IMR-90 (cell line): ENCODE data around the gene BMP2K. TPM values are rescaled to one million over a fixed set of nuclear protein-coding genes. Genes with fewer than 3 reads are reported as not detected.

Experiments used
- ATAC-seq: fragments of 200-7000 bp; cut with Tn5 transposase; 2 replicates; pipeline ENCODE4 v1.9.1; 2020; ENCODE audit warnings: low read depth, mild to moderate bottlenecking, moderate library complexity
- BruUV-seq: library from RNA; stranded (reverse); fragments of 400-500 nt; replicated peaks from 2 replicates; lab custom pipeline; 2021; lab: Mats Ljungman, UMichigan
- CTCF ChIA-PET: fragments of 300-600 bp; formaldehyde crosslinking; extraction: SDS; loops from one replicate; lab custom pipeline; 2021; ENCODE audit warnings: antibody characterized with exemption; lab: Yijun Ruan, JAX
- POLR2A ChIA-PET: fragments of 300-600 bp; sonication (Branson Sonifier 250); formaldehyde crosslinking; loops from one replicate; lab custom pipeline; 2022; ENCODE audit warnings: antibody characterized with exemption; ENCODE audit not compliant: unreplicated experiment; lab: Charles Lee
- DNase-seq: peaks from one replicate; pipeline ENCODE4 v3.0.0; 2013
- H2AFZ ChIP-seq: replicated peaks from 2 replicates; pipeline ENCODE3; 2013; ENCODE audit warnings: low read length, mild to moderate bottlenecking; ENCODE audit not compliant: poor library complexity
- H2AK5ac ChIP-seq: 2 replicates; pipeline ENCODE4 v1.6.1; 2013; ENCODE audit warnings: low read depth, low read length, inconsistent platforms
- H2AK9ac ChIP-seq: replicated peaks from 2 replicates; pipeline ENCODE3; 2013; ENCODE audit warnings: mild to moderate bottlenecking, low read depth, low read length, moderate library complexity; ENCODE audit not compliant: poor library complexity
- H2BK120ac ChIP-seq: 2 replicates; pipeline ENCODE4 v1.6.1; 2013; ENCODE audit warnings: low read depth, low read length, inconsistent platforms
- H2BK15ac ChIP-seq: 3 replicates; pipeline ENCODE4 v1.6.1; 2013; ENCODE audit warnings: low read depth, low read length, inconsistent platforms
- H2BK20ac ChIP-seq: 2 replicates; pipeline ENCODE4 v1.6.1; 2013; ENCODE audit warnings: low read depth, mild to moderate bottlenecking, inconsistent platforms, low read length, moderate library complexity
- H2BK5ac ChIP-seq: 2 replicates; pipeline ENCODE4 v1.6.1; 2013; ENCODE audit warnings: mild to moderate bottlenecking, low read depth, low read length, inconsistent platforms; ENCODE audit not compliant: poor library complexity, severe bottlenecking
- H3K14ac ChIP-seq: replicated peaks from 2 replicates; pipeline ENCODE4 v1.6.1; 2013; ENCODE audit warnings: low read depth, low read length, inconsistent platforms
- H3K18ac ChIP-seq: 2 replicates; pipeline ENCODE4 v1.6.1; 2013; ENCODE audit warnings: low read depth, low read length, control low read depth
- H3K23ac ChIP-seq: 2 replicates; pipeline ENCODE4 v1.6.1; 2013; ENCODE audit warnings: low read depth, low read length, inconsistent platforms
- H3K27ac ChIP-seq: 2 replicates; pipeline ENCODE4 v1.5.1; 2013; ENCODE audit warnings: mild to moderate bottlenecking, control low read depth, low read length; ENCODE audit not compliant: insufficient read depth
- H3K27me3 ChIP-seq: 2 replicates; pipeline ENCODE4 v1.6.1; 2013; ENCODE audit warnings: low read length; ENCODE audit not compliant: control insufficient read depth, insufficient read depth
- H3K36me3 ChIP-seq: 2 replicates; pipeline ENCODE4 v1.6.1; 2013; ENCODE audit warnings: low read length, mixed read lengths; ENCODE audit not compliant: control insufficient read depth, insufficient read depth
- H3K4ac ChIP-seq: 2 replicates; pipeline ENCODE4 v1.6.1; 2013; ENCODE audit warnings: low read depth, low read length, inconsistent platforms
- H3K4me1 ChIP-seq: 2 replicates; pipeline ENCODE4 v1.6.1; 2013; ENCODE audit warnings: low read length, mixed read lengths; ENCODE audit not compliant: control insufficient read depth, insufficient read depth
- H3K4me2 ChIP-seq: 2 replicates; pipeline ENCODE4 v1.6.1; 2013; ENCODE audit warnings: low read depth, mild to moderate bottlenecking, control low read depth, low read length, moderate library complexity
- H3K4me3 ChIP-seq: 2 replicates; pipeline ENCODE4 v1.5.1; 2013; ENCODE audit warnings: low read depth, mild to moderate bottlenecking, control low read depth, low read length, moderate library complexity; ENCODE audit not compliant: insufficient read depth
- H3K56ac ChIP-seq: 2 replicates; pipeline ENCODE4 v1.6.1; 2013; ENCODE audit warnings: low read length, inconsistent platforms; ENCODE audit not compliant: insufficient read depth; ENCODE audit errors: extremely low read depth
- H3K79me1 ChIP-seq, 2 experiments: 2 replicates each; pipeline ENCODE4 v1.6.1; 2013; ENCODE audit warnings: low read length in 2 of 2, inconsistent platforms in 1 of 2, low read depth in 1 of 2
- H3K9ac ChIP-seq: 2 replicates; pipeline ENCODE4 v1.6.1; 2013; ENCODE audit warnings: low read depth, low read length, control low read depth
- H3K9me1 ChIP-seq: 2 replicates; pipeline ENCODE4 v1.6.1; 2013; ENCODE audit warnings: low read length, inconsistent platforms; ENCODE audit not compliant: insufficient read depth
- H3K9me3 ChIP-seq: 2 replicates; pipeline ENCODE4 v1.6.1; 2013; ENCODE audit warnings: low read length; ENCODE audit not compliant: control insufficient read depth, insufficient read depth
- H4K20me1 ChIP-seq: 2 replicates; pipeline ENCODE4 v1.6.1; 2013; ENCODE audit warnings: low read length, inconsistent platforms; ENCODE audit not compliant: insufficient read depth
- H4K5ac ChIP-seq: 2 replicates; pipeline ENCODE4 v1.6.1; 2013; ENCODE audit warnings: mild to moderate bottlenecking, low read depth, low read length, control low read depth
- H4K8ac ChIP-seq, 2 experiments: 2 replicates each; pipeline ENCODE4 v1.6.1; 2013; ENCODE audit warnings: low read depth in 2 of 2, low read length in 2 of 2, control low read depth in 1 of 2, inconsistent platforms in 1 of 2
- H4K91ac ChIP-seq: 2 replicates; pipeline ENCODE4 v1.6.1; 2013; ENCODE audit warnings: low read depth, low read length, inconsistent platforms; ENCODE audit not compliant: insufficient read depth
- MXI1 ChIP-seq: IDR thresholded peaks from 2 replicates; pipeline ENCODE4 v1.6.1; 2012; ENCODE audit warnings: low read depth, mild to moderate bottlenecking, low read length, moderate library complexity, borderline replicate concordance
- POLR2A ChIP-seq: IDR thresholded peaks from 2 replicates; pipeline ENCODE4 v1.6.1; 2012; ENCODE audit warnings: mild to moderate bottlenecking, low read depth, low read length
- WGBS, 2 experiments: methylation state at CpG; one replicate each; pipeline versions ENCODE4 v1.1.5 to v1.1.7; 2013; ENCODE audit warnings: missing lambda C conversion rate in 2 of 2; ENCODE audit not compliant: insufficient read length in 1 of 2; ENCODE audit errors: extremely low coverage in 2 of 2; 5-methylcytosine and 5-hydroxymethylcytosine counted together
- dilution Hi-C: fragments of 300-500 bp; cut with HindIII; formaldehyde crosslinking; loops from one replicate; pipeline ENCODE4 v1.14.3; 2018; ENCODE audit warnings: low sequenced_read_pairs; ENCODE audit not compliant: unreplicated experiment
- in situ Hi-C: fragments of 300-500 bp; cut with MboI; formaldehyde crosslinking; loops from 3 replicates; pipeline ENCODE4 v1.14.3; 2019; ENCODE audit warnings: low sequenced_read_pairs, inconsistent platforms, mixed read lengths
- intact Hi-C: fragments of 100-400 bp; cut with micrococcal nuclease; formaldehyde crosslinking; loops from 2 replicates; pipeline ENCODE4 v1.10.0; 2022
- polyA plus RNA-seq, 3 experiments: library from polyadenylated mRNA; depleted of rRNA; stranded (reverse); fragments of >200 nt; gene quantifications; 2 replicates each; pipeline ENCODE4 v1.2.3, GENCODE V29; 2012; ENCODE audit warnings: low replicate concordance in 1 of 3
- total RNA-seq: library from RNA; depleted of rRNA; stranded (reverse); fragments of >200 nt; gene quantifications from 2 replicates; pipeline ENCODE4 v1.2.3, GENCODE V29; 2012

Gene BMP2K
- total and polyA plus RNA-seq, 2 of the 4 experiments (the other 2 are of a cell fraction) = 15.8 to 46.1 TPM

DNA sequence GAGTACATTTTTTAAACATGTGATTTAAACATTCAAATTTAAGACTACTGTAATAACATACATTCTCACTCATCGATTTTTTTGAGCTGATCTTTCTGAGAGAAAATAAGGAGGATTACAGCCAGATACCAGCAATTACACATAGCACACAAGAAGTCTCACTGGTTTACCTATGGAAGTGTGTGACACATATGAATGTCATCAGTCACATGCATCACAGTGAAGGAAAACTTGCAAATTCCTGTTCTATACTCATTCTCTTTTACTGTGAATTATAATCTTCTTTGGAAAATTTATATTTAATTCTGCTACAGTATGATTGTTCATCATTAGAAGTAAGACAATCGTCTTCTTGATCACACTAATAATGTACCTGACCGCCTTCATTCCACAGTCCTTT, 21.3 kb upstream of the BMP2K start:
- no peak overlapping the region for H2BK5ac ChIP-seq
- TF ChIP-seq MXI1 (no peak), POLR2A (no peak)
- no peaks in the 10 kb centered on the region for H3K4me1 ChIP-seq
- BruUV-seq = no TSS peak
- WGBS, 2 experiments = no CpG with 5 or more reads among the region's 3 CpGs
- H4K5ac ChIP-seq = no peak overlapping the region
- H2AFZ ChIP-seq = no peak overlapping the region
- ATAC-seq = no peak
- H4K8ac ChIP-seq = no peak overlapping the region
- H3K4me2 ChIP-seq = no peak overlapping the region
- no peak overlapping the region for H2BK120ac ChIP-seq
- H4K91ac ChIP-seq = no peak overlapping the region
- H2BK20ac ChIP-seq = no peak overlapping the region
- H3K79me1 ChIP-seq = no peaks in the 10 kb centered on the region
- ChIA-PET CTCF (no interaction called here), POLR2A (no interaction called here)
- no peak overlapping the region for H3K4me3 ChIP-seq
- H3K9me3 ChIP-seq = no peaks in the 10 kb centered on the region
- H2AK5ac ChIP-seq = no peak overlapping the region
- no peak overlapping the region for H2BK15ac ChIP-seq
- intact Hi-C loops = no loop called here
- in situ Hi-C loops = no loop called here
- no peak overlapping the region for H3K56ac ChIP-seq
- no peak overlapping the region for H3K4ac ChIP-seq
- H3K9me1 ChIP-seq = no peaks in the 10 kb centered on the region
- H3K9ac ChIP-seq = no peak overlapping the region
- no peaks in the 10 kb centered on the region for H3K36me3 ChIP-seq
- H3K14ac ChIP-seq = no peak overlapping the region
- H4K20me1 ChIP-seq = no peaks in the 10 kb centered on the region
- H3K18ac ChIP-seq = no peak overlapping the region
- no peak overlapping the region for H3K27ac ChIP-seq
- dilution Hi-C loops = no loop called here
- no peak for DNase-seq
- H2AK9ac ChIP-seq = no peak overlapping the region
- H3K23ac ChIP-seq = no peak overlapping the region
- H3K27me3 ChIP-seq = no peaks in the 10 kb centered on the region
